Duodenal mucosa (tissue), 2 donors: ENCODE measurements around the gene CANT1.

ENCODE experiments used
- H3K27ac ChIP-seq: one replicate; pipeline ENCODE4 v1.7.0; 2013; ENCODE audit warnings: low read depth, low read length
- H3K27me3 ChIP-seq, 2 donors: one replicate each; pipeline ENCODE4 v1.7.0; 2013; ENCODE audit warnings: low read length in 2 of 2, control low read depth in 1 of 2; ENCODE audit not compliant: insufficient read depth in 2 of 2, control insufficient read depth in 1 of 2
- H3K36me3 ChIP-seq, 2 donors: one replicate each; pipeline ENCODE4 v1.7.0; 2013; ENCODE audit warnings: low read length in 2 of 2, control low read depth in 1 of 2; ENCODE audit not compliant: insufficient read depth in 2 of 2, control insufficient read depth in 1 of 2
- H3K4me1 ChIP-seq, 2 donors: one replicate each; pipeline ENCODE4 v1.7.0; 2013; ENCODE audit warnings: low read length in 2 of 2, control low read depth in 1 of 2; ENCODE audit not compliant: insufficient read depth in 2 of 2, control insufficient read depth in 1 of 2
- H3K4me3 ChIP-seq, 2 donors: one replicate each; pipeline ENCODE4 v1.7.0; 2013; ENCODE audit warnings: low read length in 2 of 2, low read depth in 1 of 2
- H3K9ac ChIP-seq, 2 donors: one replicate each; pipeline ENCODE4 v1.7.0; 2013; ENCODE audit warnings: low read length in 2 of 2, low read depth in 1 of 2
- H3K9me3 ChIP-seq, 2 donors: one replicate each; pipeline ENCODE4 v1.7.0; 2013; ENCODE audit warnings: low read length in 2 of 2, control low read depth in 1 of 2; ENCODE audit not compliant: control insufficient read depth in 1 of 2

The CANT1 gene

DNA sequence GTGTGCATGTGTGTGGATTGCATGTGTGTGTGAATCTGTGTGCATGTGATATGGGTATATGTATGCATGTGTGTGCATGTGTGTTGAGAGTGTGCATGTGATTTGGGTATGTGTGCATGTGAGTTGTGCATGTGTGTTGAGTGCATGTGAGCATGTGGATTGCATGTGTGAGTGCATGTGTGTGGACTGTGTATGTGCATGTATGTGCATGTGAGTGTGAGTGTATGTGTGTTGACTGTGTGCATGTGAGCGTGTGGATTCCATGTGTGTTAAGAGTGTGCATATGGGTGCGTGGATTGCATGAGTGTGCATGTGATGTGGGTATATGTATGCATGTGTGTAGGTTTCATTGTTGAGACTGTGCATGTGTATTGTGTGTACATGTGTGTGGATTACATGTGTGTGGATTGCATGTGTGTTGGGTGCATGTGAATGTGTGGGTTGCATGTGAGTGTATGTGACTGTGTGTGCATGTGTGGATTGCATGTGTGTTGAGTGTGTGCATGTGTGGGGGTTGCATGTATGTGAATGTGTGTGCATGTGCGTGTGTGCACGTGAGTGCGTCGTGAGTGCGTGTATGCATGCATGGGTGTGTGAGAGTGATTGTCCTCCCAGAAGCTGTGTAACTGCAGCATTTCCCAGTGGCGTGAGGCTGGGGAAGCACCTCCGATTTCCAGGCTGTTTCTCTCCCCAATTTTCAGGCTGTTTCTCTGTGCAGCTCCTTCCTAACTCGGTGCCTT, 33.8 kb upstream of the CANT1 start:
- no peaks in the 10 kb centered on the region for H3K4me1 ChIP-seq
- H3K36me3 ChIP-seq, result peaks cover 0 to 3% of the 10 kb centered on the region in 2 donors
- no peak overlapping the region for H3K4me3 ChIP-seq
- H3K9ac ChIP-seq, result no peak overlapping the region
- H3K9me3 ChIP-seq, result no peaks in the 10 kb centered on the region
- no peak overlapping the region for H3K27ac ChIP-seq
- H3K27me3 ChIP-seq, result no peaks in the 10 kb centered on the region

DNA sequence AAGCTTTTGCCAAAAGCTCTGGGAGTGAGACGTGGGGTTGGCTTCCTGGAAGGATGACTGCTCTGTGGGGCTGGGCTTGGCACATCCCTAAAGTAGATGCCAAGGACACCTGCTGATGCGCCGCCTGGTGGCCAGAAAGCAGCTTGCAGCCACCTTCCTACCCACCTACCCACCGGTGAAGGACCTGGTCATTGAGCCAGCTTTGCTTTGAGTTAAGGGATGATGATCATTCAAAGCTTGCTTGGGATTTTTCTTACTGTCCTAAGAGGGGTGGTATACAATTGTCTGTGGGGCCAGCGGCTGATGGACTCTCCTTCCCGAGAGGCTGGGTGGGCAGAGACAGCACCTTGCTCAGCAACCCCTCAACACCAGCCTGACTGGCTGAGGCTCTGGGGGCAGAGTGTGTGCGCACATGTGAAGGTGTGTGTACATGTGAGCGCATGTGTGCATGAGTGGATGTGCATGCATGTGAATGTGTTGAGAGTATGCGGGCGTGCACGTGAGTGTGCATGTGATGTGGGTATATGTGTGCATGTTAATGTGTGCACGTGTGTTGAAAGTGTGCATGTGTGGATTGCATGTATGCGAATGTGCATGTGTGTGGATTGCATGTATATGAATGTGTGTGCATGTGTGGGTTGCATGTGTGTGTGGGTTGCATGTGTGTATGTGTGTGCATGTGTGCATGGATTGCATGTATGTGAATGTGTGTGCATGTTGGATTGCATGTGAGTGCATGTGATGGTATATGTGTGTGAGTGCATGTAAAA, 33.0 kb upstream of the CANT1 start:
- no peak overlapping the region for H3K4me3 ChIP-seq
- no peaks in the 10 kb centered on the region for H3K9me3 ChIP-seq
- no peak overlapping the region for H3K27ac ChIP-seq
- H3K27me3 ChIP-seq, result no peaks in the 10 kb centered on the region
- H3K9ac ChIP-seq, result no peak overlapping the region
- no peaks in the 10 kb centered on the region for H3K4me1 ChIP-seq
- peaks cover 0 to under 1% of the 10 kb centered on the region in 2 donors for H3K36me3 ChIP-seq

DNA sequence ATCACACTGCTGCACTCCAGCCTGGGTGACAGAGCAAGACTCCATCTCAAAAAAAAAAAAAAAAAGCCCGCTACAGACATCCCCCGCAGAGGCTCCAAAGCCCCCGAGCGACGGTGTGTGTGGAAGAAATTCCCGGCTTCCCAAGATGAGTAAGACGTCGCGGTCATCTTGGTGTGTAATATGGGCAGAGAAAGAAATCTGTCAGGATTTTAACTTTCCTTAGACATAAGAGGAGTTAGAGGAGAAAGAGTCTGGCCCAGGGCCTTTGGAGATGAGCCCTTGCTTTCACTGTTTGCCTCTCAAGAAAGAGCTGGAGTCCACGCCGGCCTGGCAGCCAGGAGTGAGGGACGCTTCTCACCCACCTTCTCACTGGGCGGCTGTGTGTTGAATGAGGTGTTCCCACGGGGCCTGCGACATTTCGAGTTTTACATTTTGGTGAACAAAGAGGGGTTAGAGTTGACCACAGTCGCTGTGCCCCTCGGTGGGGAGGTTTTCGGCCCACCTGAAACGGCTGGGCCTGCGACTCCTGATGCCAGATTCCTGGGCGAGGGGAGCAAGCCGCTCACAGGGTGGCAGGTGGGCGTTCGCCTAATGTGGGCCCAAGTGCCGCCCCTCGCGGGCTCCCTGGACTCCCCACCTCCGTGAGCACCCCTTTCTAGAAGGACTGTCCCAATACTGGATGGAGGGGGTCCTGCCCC, 32.3 kb upstream of the CANT1 start:
- no peaks in the 10 kb centered on the region for H3K4me1 ChIP-seq
- no peaks in the 10 kb centered on the region for H3K9me3 ChIP-seq
- no peaks in the 10 kb centered on the region for H3K27me3 ChIP-seq
- no peaks in the 10 kb centered on the region for H3K36me3 ChIP-seq
- no peak overlapping the region for H3K27ac ChIP-seq
- H3K4me3 ChIP-seq, result no peak overlapping the region
- no peak overlapping the region for H3K9ac ChIP-seq

DNA sequence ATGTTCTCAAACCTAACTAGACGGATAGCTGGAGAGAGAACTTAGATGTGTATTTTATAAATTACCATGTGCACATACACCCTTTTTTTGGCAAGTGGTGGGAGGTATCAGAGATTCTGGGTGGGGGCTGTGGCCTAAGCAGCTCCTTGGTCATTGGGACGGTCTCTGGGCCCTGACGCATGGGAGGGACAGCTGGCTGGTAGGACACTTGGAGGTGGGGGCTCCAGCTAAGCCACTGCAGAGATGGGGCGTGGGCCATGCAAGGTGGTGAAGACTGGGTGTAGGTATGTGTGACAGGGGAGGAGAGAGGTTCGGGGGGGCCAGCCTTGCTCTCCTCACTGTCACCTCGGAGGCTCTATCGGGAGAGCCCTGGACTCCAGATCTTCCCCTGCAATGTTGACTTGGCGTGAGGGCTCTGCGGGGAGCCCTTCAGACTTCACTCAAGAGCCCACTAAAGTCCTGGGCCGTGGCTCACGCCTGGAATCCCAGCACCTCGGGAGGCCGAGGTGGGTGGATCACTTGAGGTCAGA, 31.5 kb upstream of the CANT1 start:
- H3K27me3 ChIP-seq, result no peaks in the 10 kb centered on the region
- no peaks in the 10 kb centered on the region for H3K9me3 ChIP-seq
- no peak overlapping the region for H3K4me3 ChIP-seq
- no peak overlapping the region for H3K9ac ChIP-seq
- H3K36me3 ChIP-seq, result no peaks in the 10 kb centered on the region
- H3K27ac ChIP-seq, result no peak overlapping the region
- H3K4me1 ChIP-seq, result no peaks in the 10 kb centered on the region

DNA sequence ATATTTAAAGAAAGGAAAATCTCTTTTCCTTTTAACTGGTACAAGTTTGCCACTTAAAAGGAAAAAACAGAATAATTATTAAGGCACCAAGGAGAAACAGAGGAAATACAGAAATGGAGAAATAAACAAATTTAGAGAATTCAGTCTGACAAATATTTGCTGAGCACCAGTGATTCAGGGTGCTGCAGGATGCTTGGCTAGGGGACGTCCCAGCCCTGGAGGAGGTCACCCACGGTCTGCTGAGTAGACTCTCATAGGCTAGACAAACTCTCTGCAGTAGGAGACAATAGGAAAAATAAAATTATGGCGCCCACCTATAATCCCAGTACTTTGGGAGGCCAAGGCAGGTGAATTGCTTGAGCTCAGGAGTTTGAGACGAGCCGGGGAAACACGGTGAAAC, 30.3 kb upstream of the CANT1 start:
- Histone ChIP-seq H3K36me3 (no peaks in the 10 kb centered on the region), H3K4me1 (no peaks in the 10 kb centered on the region), H3K9me3 (no peaks in the 10 kb centered on the region), H3K27me3 (no peaks in the 10 kb centered on the region), H3K4me3 (no peak overlapping the region), H3K27ac (no peak overlapping the region), H3K9ac (no peak overlapping the region)

DNA sequence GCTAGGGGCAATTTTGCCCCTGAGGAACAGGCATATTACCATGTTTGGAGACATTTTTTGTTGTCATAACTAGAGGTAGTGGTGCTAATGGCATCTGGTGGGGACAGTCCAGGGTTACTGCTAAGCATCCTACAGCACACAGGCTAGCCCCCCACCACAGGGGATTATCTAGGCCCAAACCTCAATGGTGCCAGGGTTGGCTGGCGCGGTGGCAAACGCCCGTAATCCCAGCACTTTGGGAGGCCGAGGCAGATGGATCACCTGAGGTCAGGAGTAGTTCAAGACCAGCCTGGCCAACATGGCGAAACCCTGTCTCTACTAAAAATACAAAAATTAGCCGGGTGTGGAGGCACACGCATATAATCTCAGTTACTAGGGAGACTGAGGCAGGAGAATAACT, 29.6 kb upstream of the CANT1 start:
- H3K27me3 ChIP-seq, result no peaks in the 10 kb centered on the region
- peaks cover 3 to 5% of the 10 kb centered on the region in 2 donors for H3K4me1 ChIP-seq
- H3K9me3 ChIP-seq, result no peaks in the 10 kb centered on the region
- no peak overlapping the region for H3K27ac ChIP-seq
- H3K36me3 ChIP-seq, result no peaks in the 10 kb centered on the region
- no peak overlapping the region for H3K4me3 ChIP-seq
- H3K9ac ChIP-seq, result no peak overlapping the region

DNA sequence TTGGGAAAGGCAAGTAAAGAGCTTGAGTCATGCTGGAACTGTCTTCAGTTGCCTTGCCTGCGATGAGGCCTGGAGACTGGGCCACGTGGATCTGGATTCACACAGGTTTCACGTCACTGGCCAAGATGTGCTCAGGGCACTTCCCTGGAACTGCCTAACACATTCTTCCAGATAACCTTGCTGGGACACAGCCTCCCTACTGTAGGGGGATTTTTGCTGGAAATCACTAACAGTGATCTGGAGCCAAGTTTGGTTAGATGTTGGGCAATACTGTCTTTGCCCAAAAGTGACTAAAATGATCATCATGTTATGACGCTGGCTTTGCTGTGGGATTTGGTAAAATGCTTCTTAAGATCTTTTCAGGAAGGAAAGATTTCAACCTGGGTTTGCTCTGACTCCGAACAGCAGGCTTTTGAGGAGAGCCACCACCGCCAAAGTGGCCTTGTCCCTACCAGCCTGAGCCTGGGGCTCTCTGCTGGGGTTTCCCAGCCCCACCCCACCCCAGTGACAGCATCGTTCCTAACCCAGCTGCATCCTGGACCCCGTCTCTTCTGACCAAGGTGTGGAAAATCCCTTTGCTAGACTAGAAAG, 29.1 kb upstream of the CANT1 start:
- no peaks in the 10 kb centered on the region for H3K36me3 ChIP-seq
- no peak overlapping the region for H3K9ac ChIP-seq
- no peak overlapping the region for H3K4me3 ChIP-seq
- H3K4me1 ChIP-seq, result peaks cover 8 to 10% of the 10 kb centered on the region in 2 donors
- no peaks in the 10 kb centered on the region for H3K27me3 ChIP-seq
- H3K27ac ChIP-seq, result no peak overlapping the region
- H3K9me3 ChIP-seq, result no peaks in the 10 kb centered on the region

DNA sequence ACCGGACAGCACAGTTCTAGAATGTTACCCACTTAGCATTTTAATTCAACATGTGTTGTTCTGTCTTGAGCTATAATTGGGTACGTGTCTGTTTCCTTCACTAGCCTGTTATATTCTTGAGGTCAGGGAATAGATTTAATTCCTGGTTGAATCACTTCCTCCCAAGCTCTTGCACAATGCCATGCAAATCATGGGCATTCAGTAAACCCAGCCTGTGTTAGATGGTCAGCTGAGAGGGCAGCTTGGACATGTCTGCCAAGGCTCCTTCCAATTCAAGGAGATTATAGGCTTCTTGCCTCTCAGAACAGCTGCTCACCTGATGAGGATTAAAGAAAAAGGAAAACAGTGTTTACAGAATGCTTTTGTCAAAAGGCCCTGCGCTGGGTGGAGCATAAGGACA, 27.0 kb upstream of the CANT1 start:
- Histone ChIP-seq H3K4me3 (no peak overlapping the region), H3K27me3 (no peaks in the 10 kb centered on the region), H3K9ac (no peak overlapping the region), H3K27ac (no peak overlapping the region), H3K36me3 (no peaks in the 10 kb centered on the region), H3K9me3 (no peaks in the 10 kb centered on the region), H3K4me1 (peaks cover 9 to 11% of the 10 kb centered on the region in 2 donors)

DNA sequence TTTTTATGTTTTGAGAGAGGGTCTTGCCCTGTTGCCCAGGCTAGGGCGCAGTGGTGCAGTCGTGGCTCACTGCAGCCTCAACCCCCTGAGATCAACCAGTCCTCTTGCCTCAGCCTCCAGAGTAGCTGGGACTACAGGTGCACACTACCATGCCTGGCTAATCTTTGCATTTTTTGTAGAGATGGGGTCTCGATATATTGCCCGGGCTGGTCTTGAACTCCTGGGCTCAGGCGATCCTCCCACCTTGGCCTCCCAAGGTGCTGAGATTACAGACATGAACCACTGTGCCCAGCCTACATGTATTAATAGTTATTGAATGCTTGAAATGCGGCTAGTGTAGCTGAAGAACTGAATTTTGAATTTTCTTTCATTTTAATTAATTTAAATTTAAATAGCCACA, 26.6 kb upstream of the CANT1 start:
- Histone ChIP-seq H3K27me3 (no peaks in the 10 kb centered on the region), H3K4me3 (no peak overlapping the region), H3K36me3 (no peaks in the 10 kb centered on the region), H3K27ac (no peak overlapping the region), H3K9ac (no peak overlapping the region), H3K9me3 (no peaks in the 10 kb centered on the region), H3K4me1 (peaks cover 9 to 11% of the 10 kb centered on the region in 2 donors)

DNA sequence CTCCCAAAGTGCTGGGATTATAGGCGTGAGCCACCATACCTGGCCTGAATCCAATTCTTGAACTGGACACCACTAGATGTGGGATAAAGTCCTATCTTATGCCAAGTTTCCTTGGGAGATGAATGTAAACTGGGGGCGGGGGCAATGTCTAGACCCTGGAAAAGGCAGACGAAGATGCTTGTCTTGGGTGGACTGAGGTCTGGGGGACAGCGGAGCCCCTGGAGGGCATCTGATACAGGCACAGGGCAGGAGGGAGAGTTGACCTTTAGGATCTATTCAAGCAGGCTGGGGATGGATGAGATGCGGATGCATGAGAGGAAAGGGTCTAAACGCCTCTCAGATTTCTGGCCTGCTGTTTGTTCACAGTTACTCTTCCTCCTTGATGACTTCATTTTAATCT, 26.1 kb upstream of the CANT1 start:
- no peak overlapping the region for H3K27ac ChIP-seq
- H3K9me3 ChIP-seq, result no peaks in the 10 kb centered on the region
- H3K27me3 ChIP-seq, result no peaks in the 10 kb centered on the region
- peaks cover 9 to 11% of the 10 kb centered on the region in 2 donors for H3K4me1 ChIP-seq
- H3K9ac ChIP-seq, result no peak overlapping the region
- H3K36me3 ChIP-seq, result no peaks in the 10 kb centered on the region
- H3K4me3 ChIP-seq, result no peak overlapping the region
